Aorta (tissue), 5 donors: ENCODE results near the gene TMEM72. TPM values are rescaled to one million over a fixed set of nuclear protein-coding genes. Genes with fewer than 3 reads are reported as not detected.

Experiments
- ATAC-seq: fragments of 200-7000 bp; cut with Tn5 transposase; one replicate; pipeline ENCODE4 v1.9.1; 2022; ENCODE audit warnings: moderate library complexity; ENCODE audit not compliant: low FRiP score
- DNase-seq, 2 donors: peaks; one replicate each; pipeline ENCODE4 v3.0.0-alpha.2; 2020
- H3K27ac ChIP-seq, 2 donors: one replicate each; pipeline ENCODE4 v1.5.1; 2013; ENCODE audit warnings: low read length in 2 of 2, mild to moderate bottlenecking in 2 of 2, moderate library complexity in 2 of 2, control low read depth in 1 of 2, inconsistent platforms in 1 of 2, low read depth in 1 of 2
- H3K27me3 ChIP-seq, 2 donors: one replicate each; pipeline ENCODE4 v1.6.1; 2013; ENCODE audit warnings: control low read depth in 1 of 2, low read length in 1 of 2, mild to moderate bottlenecking in 1 of 2, moderate library complexity in 1 of 2; ENCODE audit not compliant: insufficient read depth in 2 of 2, control insufficient read depth in 1 of 2
- H3K36me3 ChIP-seq, 2 donors: one replicate each; pipeline ENCODE4 v1.6.1; 2013; ENCODE audit warnings: control low read depth in 1 of 2, low read length in 1 of 2, mild to moderate bottlenecking in 1 of 2; ENCODE audit not compliant: insufficient read depth in 2 of 2, control insufficient read depth in 1 of 2
- H3K4me1 ChIP-seq, 2 donors: one replicate each; pipeline ENCODE4 v1.6.1; 2013; ENCODE audit warnings: low read length in 2 of 2, control low read depth in 1 of 2, mild to moderate bottlenecking in 1 of 2, moderate library complexity in 1 of 2; ENCODE audit not compliant: insufficient read depth in 2 of 2, control insufficient read depth in 1 of 2
- H3K4me3 ChIP-seq, 2 donors: one replicate each; pipeline ENCODE4 v1.5.1; 2013; ENCODE audit warnings: low read length in 2 of 2, control low read depth in 1 of 2, mild to moderate bottlenecking in 1 of 2
- H3K9me3 ChIP-seq: one replicate; pipeline ENCODE4 v1.6.1; 2013; ENCODE audit warnings: mild to moderate bottlenecking, low read length; ENCODE audit not compliant: control insufficient read depth
- WGBS, 2 donors: extraction: QIAGEN DNeasy Blood & Tissue Kit; methylation state at CpG; one replicate each; pipeline ENCODE4 v1.1.7; 2013; 5-methylcytosine and 5-hydroxymethylcytosine counted together
- intact Hi-C, 2 donors: fragments of 100-400 bp; cut with DNase I; formaldehyde crosslinking; loops; one replicate each; pipeline versions ENCODE4 v1.14.2 to v1.15.0; 2022
- polyA plus RNA-seq, 2 donors: library from polyadenylated mRNA; stranded (reverse); fragments of 200-250 nt; gene quantifications; one replicate each; pipeline ENCODE4 v1.2.3, GENCODE V29; 2013
- total RNA-seq, 2 donors: library from RNA; stranded (reverse); fragmentation: NEBNext Ultra II Directional; extraction: Animal tissue kit (Norgen Biotek cat#: 25700); gene quantifications; one replicate each; pipeline ENCODE4 v1.2.1, GENCODE V29; 2021
- donor health status: healthy with polysubstance abuse.
- donor health status: Bipolar disorder and iron deficiency.
- donor health status: DM: no; HTN: no; CAD: no.
- donor health status: DM: no; HTN: no; CAD: no.
- donor health status: DM: yes; HTN: yes; CAD: no.

Gene TMEM72
- total and polyA plus RNA-seq, 4 donors = not detected

GRCh38 chr10:44908936-44909630 is 2.1 kb upstream of the TMEM72 start:
- H3K4me1 ChIP-seq = no peaks in the 10 kb centered on the region
- H3K27ac ChIP-seq = no peak overlapping the region
- DNase-seq (no peak), ATAC-seq (no peak)
- H3K4me3 ChIP-seq = no peak overlapping the region
- intact Hi-C loops = no loop called here
- no peaks in the 10 kb centered on the region for H3K27me3 ChIP-seq
- H3K9me3 ChIP-seq = no peaks in the 10 kb centered on the region
- H3K36me3 ChIP-seq = no peaks in the 10 kb centered on the region
- WGBS, 2 donors = 92 to 93% methylated on average over 7 of the region's 7 CpGs

GRCh38 chr10:44909910-44910309 is 1.2 kb upstream of the TMEM72 start:
- no peak overlapping the region for H3K27ac ChIP-seq
- no peaks in the 10 kb centered on the region for H3K27me3 ChIP-seq
- WGBS, 2 donors = 88 to 95% methylated on average over 1 of the region's 1 CpG
- no peak for ATAC-seq
- intact Hi-C loops = no loop called here
- H3K4me1 ChIP-seq = no peaks in the 10 kb centered on the region
- no peaks in the 10 kb centered on the region for H3K36me3 ChIP-seq
- H3K9me3 ChIP-seq = no peaks in the 10 kb centered on the region
- no peak overlapping the region for H3K4me3 ChIP-seq
- DNase-seq = no peak

DNA sequence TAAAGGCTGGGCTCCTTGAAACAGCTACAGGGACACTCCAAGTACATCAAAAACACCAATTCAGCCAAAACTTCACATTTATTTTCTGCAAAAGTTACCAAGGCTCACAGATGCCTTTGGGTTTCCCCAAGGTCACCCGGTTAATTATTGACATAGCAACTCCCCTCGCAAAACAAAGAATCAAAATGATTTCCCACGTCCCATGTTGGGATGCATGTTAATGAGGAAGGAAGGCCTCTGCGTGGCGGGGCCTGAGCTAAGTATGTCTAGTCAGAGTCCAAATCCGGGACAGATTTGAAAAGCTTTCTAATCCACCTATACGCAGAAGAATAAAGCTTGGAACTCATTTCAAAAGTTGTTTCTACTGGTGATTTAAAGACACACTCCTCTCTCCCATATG is 535 bp upstream of the TMEM72 start:
- DNase-seq = no peak
- H3K9me3 ChIP-seq = no peaks in the 10 kb centered on the region
- ATAC-seq = no peak
- no peaks in the 10 kb centered on the region for H3K27me3 ChIP-seq
- H3K27ac ChIP-seq = no peak overlapping the region
- no peaks in the 10 kb centered on the region for H3K36me3 ChIP-seq
- WGBS, 2 donors = 53 to 60% methylated on average over 7 of the region's 7 CpGs
- H3K4me1 ChIP-seq = no peaks in the 10 kb centered on the region
- no peak overlapping the region for H3K4me3 ChIP-seq
- intact Hi-C loops = no loop called here

DNA sequence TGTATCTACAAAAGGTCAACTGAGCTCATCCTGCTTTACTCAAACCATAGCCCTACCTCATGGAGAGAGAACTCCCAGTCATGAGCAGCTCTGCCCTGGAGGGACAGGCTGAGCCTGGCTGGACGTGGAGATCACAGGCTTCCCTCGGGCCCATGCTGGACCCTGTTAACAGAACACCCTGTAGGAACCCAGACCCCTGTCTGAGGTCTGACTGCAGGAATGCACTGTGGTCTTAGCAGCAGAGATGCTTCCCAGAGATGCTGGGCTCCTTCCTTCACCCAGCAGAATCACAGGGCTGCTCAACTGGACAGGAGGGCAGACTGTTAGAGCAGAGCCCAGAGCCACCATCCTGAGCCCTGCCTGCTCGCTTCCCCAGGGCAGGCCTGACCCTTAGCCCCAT is 814 bp downstream of the TMEM72 start:
- Histone ChIP-seq H3K9me3 (no peaks in the 10 kb centered on the region), H3K4me3 (no peak overlapping the region), H3K4me1 (no peaks in the 10 kb centered on the region), H3K27me3 (no peaks in the 10 kb centered on the region), H3K27ac (no peak overlapping the region), H3K36me3 (no peaks in the 10 kb centered on the region)
- ATAC-seq = no peak
- 92 to 93% methylated on average over 3 of the region's 3 CpGs for WGBS, 2 donors
- DNase-seq = no peak
- intact Hi-C loops = no loop called here

DNA sequence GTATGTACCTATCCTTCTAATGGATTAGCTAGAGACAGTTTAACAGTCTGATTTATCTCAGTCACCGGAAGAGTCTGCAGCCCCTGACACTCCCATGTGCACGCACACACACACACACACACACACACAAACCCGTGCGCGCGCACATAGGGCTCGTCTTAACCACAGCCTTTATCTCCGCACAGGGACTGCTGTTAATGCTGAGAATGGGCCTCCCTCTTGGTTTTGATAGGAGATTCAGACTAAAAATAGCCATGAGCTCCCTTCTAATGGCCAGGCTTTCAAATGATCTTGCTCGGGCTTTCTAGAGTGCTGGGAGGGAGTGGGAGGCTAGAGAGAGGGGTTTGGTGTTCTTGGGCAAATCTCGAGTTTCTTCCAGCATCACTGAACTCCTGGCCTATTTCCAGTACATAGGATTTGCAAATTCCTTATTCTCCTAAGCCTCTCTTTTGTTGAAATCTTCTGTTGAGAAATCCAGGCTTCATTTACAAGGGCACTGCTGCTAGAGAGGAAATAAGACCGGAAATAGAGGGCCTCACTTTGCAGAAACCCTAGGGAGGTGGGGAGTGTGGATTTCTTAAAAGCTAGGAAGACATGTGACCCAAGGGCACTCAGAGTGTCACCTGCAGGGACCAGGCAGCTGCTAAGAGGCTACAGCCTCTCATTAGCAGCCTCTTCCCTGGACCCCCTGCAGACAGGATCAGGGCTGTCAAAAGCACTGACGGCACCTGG is 2.4 kb downstream of the TMEM72 start:
- no peak for ATAC-seq
- 65 to 72% methylated on average over 12 of the region's 12 CpGs for WGBS, 2 donors
- intact Hi-C loops = no loop called here

DNA sequence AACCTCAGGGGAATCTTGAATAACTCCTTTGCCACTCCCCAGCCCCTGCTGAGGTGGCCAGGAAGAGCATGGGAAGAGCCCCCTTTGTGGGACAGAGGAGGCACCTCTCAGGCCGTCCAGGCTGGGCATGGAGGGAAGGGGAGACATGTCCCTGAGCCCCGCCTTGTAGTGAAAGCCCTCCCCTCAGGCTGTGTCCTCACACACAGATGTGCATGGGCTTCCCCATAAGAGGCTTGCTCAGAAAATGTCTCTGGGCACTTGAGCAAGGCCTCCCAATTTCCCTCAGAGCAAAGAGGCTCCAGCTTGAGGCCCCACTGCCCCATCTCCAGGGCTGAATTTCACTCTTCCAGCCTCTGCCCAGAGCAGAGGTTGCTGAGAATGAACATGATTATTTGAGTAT is 3.8 kb downstream of the TMEM72 start:
- Histone ChIP-seq H3K4me3 (no peak overlapping the region), H3K36me3 (no peaks in the 10 kb centered on the region), H3K9me3 (no peaks in the 10 kb centered on the region), H3K27ac (no peak overlapping the region), H3K27me3 (no peaks in the 10 kb centered on the region), H3K4me1 (no peaks in the 10 kb centered on the region)
- intact Hi-C loops = no loop called here
- no peak for ATAC-seq
- WGBS, 2 donors = 95 to 100% methylated on average over 2 of the region's 2 CpGs
- no peak for DNase-seq

More for the DNA sequence above, 2.4 kb downstream of the TMEM72 start:
- Histone ChIP-seq H3K36me3 (no peaks in the 10 kb centered on the region), H3K9me3 (no peaks in the 10 kb centered on the region), H3K27me3 (no peaks in the 10 kb centered on the region), H3K27ac (no peak overlapping the region), H3K4me3 (no peak overlapping the region), H3K4me1 (no peaks in the 10 kb centered on the region)
- no peak for DNase-seq

- H3K36me3 ChIP-seq = no peaks in the 10 kb centered on the region
- no peak overlapping the region for H3K27ac ChIP-seq
- 67 to 76% methylated on average over 2 of the region's 2 CpGs for WGBS, 2 donors
- no peak overlapping the region for H3K4me3 ChIP-seq
- no peaks in the 10 kb centered on the region for H3K9me3 ChIP-seq
- no peaks in the 10 kb centered on the region for H3K4me1 ChIP-seq
- intact Hi-C loops = no loop called here
- ATAC-seq (no peak), DNase-seq (no peak)
- no peaks in the 10 kb centered on the region for H3K27me3 ChIP-seq
Observed at GRCh38 chr10:44916429-44916828, 5.3 kb downstream of the TMEM72 start.

- Histone ChIP-seq H3K27me3 (no peaks in the 10 kb centered on the region), H3K4me3 (no peak overlapping the region), H3K36me3 (no peaks in the 10 kb centered on the region), H3K4me1 (no peaks in the 10 kb centered on the region), H3K27ac (no peak overlapping the region), H3K9me3 (no peaks in the 10 kb centered on the region)
- no peak for DNase-seq
- intact Hi-C loops = no loop called here
- no peak for ATAC-seq
- 90 to 91% methylated on average over 3 of the region's 3 CpGs for WGBS, 2 donors
Observed at GRCh38 chr10:44917848-44918247, 6.7 kb downstream of the TMEM72 start.

GRCh38 chr10:44920252-44920651 is 9.1 kb downstream of the TMEM72 start:
- no peak overlapping the region for H3K27ac ChIP-seq
- H3K4me1 ChIP-seq = no peaks in the 10 kb centered on the region
- H3K36me3 ChIP-seq = no peaks in the 10 kb centered on the region
- H3K27me3 ChIP-seq = no peaks in the 10 kb centered on the region
- H3K9me3 ChIP-seq = no peaks in the 10 kb centered on the region
- intact Hi-C loops = no loop called here
- ATAC-seq = no peak
- no peak for DNase-seq
- no peak overlapping the region for H3K4me3 ChIP-seq
- WGBS, 2 donors = 88 to 93% methylated on average over 3 of the region's 3 CpGs
